WERI-Rb-1 (cell line): ENCODE results near the gene RET.

Experiments
- DNase-seq: peaks from one replicate; pipeline ENCODE4 v3.0.0-alpha.2; 2020
- H3K27ac ChIP-seq: fragments of 250-450 bp; sonication (Bioruptor Pico); 2 replicates; pipeline ENCODE4 v1.5.1; 2020; ENCODE audit warnings: mild to moderate bottlenecking, moderate library complexity
- H3K27me3 ChIP-seq: fragments of 250-450 bp; sonication (Bioruptor Pico); 2 replicates; pipeline ENCODE4 v1.5.1; 2021; ENCODE audit warnings: mild to moderate bottlenecking, low read depth, moderate library complexity; ENCODE audit not compliant: insufficient read depth, severe bottlenecking
- H3K36me3 ChIP-seq: fragments of 250-450 bp; sonication (Bioruptor Pico); 2 replicates; pipeline ENCODE4 v1.5.1; 2020; ENCODE audit warnings: mild to moderate bottlenecking, moderate library complexity
- H3K4me3 ChIP-seq: 2 replicates; pipeline ENCODE4 v1.5.1; 2011; ENCODE audit warnings: low read depth, mild to moderate bottlenecking, control low read depth, low read length
- H3K9me3 ChIP-seq: fragments of 250-450 bp; sonication (Bioruptor Pico); 2 replicates; pipeline ENCODE4 v1.5.1; 2021; ENCODE audit warnings: mild to moderate bottlenecking, moderate library complexity; ENCODE audit not compliant: severe bottlenecking
- TF ChIP-seq, protein P1 (sequence below): IDR thresholded peaks from 2 replicates; pipeline ENCODE4 v1.5.1; 2011; ENCODE audit warnings: low read depth, mild to moderate bottlenecking, control low read depth, inconsistent platforms, low read length

RET gene

DNA sequence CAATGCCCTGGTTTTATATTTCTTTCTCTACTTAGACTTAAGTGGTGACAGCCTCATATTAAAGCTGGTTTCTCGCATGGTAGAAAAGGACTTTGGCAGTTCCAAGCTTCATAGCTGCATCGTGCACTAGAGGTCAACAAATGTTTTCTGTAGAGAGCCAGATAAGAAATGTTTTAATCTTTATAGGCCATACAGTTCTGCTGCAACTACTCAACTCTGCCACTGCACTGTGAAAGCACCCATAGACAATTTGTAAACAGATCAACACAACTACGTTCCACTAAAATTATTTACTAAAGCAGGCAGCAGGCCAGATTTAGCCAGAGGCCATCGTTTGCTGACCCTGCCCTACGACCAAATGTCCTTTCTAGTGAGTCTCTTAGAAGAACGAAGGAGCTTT lies 98.1 kb downstream of the RET start:
- no peak for DNase-seq
- Histone ChIP-seq H3K4me3 (no peak overlapping the region), H3K9me3 (no peaks in the 10 kb centered on the region), H3K27me3 (no peaks in the 10 kb centered on the region), H3K27ac (no peak overlapping the region), H3K36me3 (peaks cover 12% of the 10 kb centered on the region)
- TF ChIP-seq, protein P1, sequence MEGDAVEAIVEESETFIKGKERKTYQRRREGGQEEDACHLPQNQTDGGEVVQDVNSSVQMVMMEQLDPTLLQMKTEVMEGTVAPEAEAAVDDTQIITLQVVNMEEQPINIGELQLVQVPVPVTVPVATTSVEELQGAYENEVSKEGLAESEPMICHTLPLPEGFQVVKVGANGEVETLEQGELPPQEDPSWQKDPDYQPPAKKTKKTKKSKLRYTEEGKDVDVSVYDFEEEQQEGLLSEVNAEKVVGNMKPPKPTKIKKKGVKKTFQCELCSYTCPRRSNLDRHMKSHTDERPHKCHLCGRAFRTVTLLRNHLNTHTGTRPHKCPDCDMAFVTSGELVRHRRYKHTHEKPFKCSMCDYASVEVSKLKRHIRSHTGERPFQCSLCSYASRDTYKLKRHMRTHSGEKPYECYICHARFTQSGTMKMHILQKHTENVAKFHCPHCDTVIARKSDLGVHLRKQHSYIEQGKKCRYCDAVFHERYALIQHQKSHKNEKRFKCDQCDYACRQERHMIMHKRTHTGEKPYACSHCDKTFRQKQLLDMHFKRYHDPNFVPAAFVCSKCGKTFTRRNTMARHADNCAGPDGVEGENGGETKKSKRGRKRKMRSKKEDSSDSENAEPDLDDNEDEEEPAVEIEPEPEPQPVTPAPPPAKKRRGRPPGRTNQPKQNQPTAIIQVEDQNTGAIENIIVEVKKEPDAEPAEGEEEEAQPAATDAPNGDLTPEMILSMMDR, result no peak

DNA sequence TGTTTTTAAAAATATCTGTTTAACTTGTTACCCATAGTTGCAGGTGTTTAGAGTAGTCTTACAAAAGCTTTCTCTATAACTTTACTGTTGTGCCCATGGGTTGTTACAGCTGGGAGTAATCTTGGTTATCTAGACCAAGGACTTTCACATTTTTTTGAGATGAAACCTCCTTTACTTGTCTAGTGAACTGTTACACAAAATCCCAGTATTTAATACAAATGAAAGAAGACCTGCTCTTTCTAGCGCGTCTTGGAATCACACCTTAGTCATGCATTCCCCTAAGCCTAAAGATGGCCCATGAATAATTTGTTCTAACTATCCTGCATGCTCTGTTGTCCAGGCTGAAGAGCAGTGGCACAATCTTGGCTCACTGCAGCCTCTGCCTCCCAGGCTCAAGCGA lies 99.4 kb downstream of the RET start:
- no peak for DNase-seq
- Histone ChIP-seq H3K9me3 (no peaks in the 10 kb centered on the region), H3K4me3 (no peak overlapping the region), H3K27me3 (no peaks in the 10 kb centered on the region), H3K36me3 (peaks cover 12% of the 10 kb centered on the region), H3K27ac (no peak overlapping the region)
- TF ChIP-seq, protein P1, result no peak

DNA sequence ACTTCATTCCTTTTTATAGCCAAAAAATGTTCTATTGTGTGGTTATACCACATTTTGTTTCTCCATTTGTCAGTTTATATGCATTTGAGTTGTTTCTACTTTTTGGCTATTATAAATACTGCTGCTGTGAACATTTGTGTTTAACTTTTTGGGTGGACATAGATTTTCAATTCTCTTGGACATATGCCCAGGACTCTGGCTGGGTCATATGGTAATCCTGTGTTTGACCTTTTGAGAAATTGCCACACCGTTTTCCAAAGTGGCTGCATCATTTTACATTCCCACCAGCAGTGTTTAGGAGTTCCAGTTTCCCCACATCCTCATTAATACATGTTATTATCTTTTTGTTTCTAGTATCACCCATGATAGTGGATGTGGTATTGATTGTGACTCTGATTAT lies 100.7 kb downstream of the RET start:
- H3K4me3 ChIP-seq, result no peak overlapping the region
- H3K27ac ChIP-seq, result no peak overlapping the region
- H3K9me3 ChIP-seq, result no peaks in the 10 kb centered on the region

More for the DNA sequence above, 100.7 kb downstream of the RET start:
- Histone ChIP-seq H3K27me3 (no peaks in the 10 kb centered on the region), H3K36me3 (peaks cover 12% of the 10 kb centered on the region)
- DNase-seq, result no peak
- TF ChIP-seq, protein P1, result no peak
